ENCODE results near the gene NSMF. TPM values are rescaled to one million over a fixed set of nuclear protein-coding genes. Genes with fewer than 3 reads are reported as not detected.

The NSMF gene
- total RNA-seq, 1 donor from 2014 or later, result 53.9 TPM

DNA sequence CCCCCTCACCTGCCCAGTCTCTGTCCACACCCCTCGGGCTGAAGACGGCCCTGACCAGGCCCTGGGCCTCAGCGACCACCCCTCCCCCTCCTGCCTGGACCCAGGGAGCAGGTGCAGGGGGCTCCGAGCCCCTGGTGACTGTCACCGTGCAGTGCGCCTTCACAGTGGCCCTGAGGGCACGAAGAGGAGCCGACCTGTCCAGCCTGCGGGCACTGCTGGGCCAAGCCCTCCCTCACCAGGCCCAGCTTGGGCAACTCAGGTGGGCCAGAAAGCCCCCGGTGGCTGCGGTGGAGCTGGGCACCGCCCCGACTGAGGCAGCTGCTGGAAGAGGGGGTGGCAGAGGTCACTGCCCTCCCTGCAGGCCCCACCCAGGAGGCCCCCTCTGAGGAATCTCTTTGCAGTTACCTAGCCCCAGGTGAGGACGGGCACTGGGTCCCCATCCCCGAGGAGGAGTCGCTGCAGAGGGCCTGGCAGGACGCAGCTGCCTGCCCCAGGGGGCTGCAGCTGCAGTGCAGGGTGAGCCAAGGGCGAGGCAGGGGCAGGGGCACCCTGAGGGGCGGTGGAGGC, 25.7 kb downstream of the NSMF start:
- no peak for DNase-seq (ENCODE audit: low read depth)

DNA sequence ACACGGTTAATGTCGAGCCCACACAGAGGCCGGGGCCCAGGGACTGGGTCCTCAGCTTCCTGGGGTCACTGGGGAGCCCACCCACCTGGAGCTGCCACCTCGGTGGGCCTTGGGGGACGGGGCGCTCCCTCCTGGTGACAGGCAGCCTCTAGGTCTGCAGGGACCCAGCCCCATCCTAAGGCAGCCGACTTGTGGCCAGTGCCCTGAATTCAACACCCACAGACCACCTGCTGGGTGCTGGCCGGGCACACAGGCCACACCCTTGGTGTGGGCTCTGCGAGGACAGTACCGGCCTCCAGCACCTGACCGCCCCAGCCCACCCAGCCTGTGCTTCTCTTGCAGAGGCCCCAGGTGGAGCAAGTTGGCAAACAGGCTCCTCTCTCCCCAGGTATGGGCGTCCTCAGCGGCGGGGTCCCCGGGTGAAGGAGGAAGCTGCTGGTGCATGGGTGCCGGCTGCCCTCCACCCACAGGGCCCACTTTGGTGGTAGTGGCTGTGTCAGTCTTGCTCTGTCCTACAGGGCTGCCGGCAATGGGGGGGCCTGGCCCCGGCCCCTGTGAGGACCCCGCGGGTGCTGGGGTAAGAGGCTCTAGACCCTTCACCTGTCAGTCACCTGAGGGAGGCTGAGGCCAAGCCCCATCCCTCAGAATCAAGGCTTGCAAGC, 26.3 kb downstream of the NSMF start:
- no peak for DNase-seq (ENCODE audit: low read depth)

DNA sequence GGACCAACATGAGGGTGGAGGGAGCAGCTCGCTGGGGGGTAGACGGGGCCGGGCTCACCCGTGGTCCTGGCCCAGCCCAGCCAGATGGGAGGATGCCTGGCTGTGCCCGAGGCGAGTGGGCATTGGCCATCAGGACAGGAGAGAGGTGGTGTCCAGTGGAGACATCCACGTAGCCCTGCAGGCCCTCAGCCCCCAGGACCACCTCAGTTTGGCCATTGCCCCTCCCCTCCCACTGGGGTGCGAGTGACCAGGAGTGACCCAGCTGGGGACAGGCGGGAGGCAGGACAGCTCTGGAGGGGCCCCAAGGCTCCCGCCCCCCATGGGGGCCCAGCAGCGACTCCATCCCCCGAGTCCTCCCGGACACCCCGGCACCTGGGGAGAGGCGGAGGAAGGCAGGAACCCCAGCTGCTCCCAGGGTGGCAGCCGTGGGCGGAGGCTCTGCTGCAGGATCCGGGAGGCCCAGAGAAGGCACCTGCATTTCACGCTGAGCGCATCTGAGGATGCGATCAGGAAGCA, 27.7 kb downstream of the NSMF start:
- no peak for DNase-seq (ENCODE audit: low read depth)

DNA sequence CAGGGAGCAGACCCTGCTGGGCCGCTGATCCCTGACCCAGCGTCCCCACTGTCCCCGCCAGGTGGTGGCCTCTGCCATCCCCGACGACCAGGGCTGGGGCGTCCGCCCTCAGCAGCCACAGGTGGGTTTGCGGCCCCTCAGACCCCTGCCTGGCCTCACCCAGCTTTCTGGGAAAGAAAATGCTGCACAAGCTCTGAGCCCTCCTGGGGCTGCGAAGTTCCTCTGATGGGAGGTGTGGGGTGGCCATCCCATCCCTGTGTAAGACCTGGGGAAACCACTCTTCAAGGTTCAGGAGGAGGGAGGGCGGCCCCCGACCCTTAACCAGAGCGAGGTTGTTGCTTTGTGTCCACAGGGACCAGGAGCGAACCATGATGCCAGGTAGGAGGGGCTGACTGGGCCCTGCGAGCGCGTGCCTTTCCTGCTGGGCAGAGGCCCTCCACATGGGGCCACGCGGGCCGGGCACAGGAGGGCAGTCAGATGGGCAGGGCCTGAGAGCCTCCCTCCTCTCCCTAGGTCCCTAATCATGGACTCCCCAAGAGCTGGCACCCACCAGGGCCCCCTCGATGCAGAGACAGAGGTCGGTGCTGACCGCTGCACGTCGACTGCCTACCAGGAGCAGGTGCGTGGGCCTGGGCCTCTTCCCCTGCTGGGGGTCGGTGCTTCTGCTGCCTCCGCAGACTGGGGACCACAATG, 28.3 kb downstream of the NSMF start:
- DNase-seq (ENCODE audit: low read depth), result no peak

DNA sequence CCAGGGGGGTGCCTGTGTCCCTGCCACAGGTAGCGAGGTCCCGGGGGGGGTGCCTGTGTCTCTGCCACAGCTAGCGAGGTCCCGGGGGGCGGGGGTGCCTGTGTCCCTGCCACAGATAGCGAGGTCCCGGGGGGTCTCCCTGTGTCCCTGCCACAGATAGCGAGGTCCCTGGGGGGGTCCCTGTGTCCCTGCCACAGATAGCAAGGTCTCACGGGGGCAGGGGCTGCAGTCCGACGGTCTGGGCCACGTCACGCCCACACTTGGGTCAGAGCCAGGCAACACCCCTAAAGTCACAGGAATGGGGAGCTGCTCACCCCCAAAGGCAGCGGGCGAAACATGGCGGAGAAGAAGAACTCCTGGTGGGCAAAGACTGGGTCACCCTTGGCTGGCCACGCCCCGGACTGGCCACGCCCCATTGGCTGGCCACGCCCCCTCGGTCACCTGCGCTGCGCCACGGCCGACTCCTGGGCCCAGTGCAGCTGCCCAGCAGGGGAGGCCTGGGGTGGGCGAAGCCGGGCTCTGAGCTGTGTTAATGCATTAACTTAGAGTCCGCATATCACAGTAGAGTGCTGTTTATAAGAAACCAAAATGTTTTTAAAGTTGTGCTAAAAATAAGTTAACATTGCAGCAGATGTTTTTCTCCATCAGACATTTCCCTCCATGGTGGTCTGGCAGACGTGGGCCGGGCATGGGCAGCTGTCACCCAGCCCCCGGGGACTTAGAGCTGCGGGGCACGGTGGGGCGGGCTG, 29.0 kb downstream of the NSMF start:
- DNase-seq (ENCODE audit: low read depth), result peak; percentile 65

DNA sequence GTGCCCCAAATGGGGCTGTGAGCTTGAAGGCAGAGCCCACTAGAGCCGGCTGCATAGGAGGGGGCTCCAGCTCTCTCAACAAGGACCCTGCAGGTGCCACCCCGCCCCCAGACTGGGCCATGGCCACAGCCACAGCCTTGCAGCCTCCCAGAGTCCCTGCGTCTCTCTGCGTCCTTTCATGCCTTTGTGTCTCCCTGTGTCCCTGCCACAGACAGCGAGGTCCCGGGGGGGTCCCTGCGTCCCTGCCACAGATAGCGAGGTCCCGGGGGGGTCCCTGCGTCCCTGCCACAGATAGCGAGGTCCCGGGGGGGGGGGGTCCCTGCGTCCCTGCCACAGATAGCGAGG, 29.6 kb downstream of the NSMF start:
- no peak for DNase-seq (ENCODE audit: low read depth)

DNA sequence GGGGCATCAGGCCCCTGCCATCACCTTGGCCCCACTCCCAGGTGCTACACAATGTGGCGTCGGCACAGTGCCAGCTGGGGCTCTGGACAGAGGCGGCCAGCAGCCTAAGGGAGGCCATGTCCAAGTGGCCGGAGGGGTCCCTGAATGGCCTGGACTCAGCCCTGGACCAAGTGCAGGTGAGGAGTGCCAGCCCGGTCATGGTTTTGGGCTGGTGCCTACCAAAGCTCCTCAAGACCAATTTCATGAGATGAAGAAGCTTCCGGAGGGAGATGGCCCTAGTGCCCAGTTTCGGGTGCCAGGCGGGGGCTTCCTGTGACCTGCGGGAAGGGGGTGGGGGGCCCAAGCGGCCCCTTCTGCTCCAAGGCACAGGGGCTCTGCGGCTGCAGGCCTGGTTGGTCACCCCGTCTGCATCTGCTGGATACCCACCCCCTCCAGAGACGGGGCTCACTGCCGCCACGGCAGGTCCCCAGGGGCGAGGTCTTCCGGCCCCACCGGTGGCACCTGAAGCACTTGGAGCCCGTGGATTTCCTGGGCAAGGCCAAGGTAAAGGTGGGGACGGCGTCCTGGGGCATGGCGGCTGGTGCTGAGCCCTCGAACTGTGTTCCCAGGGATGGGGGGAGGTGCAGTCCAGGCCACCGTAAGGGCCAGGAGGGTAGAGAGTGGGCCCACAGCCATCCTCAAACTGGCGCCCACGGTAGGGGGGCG, 30.1 kb downstream of the NSMF start:
- no peak for DNase-seq (ENCODE audit: low read depth)

DNA sequence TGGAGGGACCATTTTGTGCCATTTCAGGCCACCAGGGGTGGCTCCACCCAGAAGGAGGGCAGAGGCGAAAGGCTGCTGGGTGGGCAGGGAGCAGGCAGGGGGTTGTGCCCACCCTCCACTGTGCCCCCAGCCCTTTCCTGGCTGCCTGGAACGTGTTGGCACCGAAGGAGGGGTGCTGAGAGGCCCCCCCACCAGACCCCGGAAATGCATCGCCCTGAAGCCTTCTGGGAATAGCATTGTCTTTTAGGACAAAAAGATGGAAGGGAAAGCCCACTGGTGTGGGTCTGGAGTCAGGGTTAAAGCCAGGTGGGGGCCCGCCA, 30.9 kb downstream of the NSMF start:
- DNase-seq (ENCODE audit: low read depth), result no peak

DNA sequence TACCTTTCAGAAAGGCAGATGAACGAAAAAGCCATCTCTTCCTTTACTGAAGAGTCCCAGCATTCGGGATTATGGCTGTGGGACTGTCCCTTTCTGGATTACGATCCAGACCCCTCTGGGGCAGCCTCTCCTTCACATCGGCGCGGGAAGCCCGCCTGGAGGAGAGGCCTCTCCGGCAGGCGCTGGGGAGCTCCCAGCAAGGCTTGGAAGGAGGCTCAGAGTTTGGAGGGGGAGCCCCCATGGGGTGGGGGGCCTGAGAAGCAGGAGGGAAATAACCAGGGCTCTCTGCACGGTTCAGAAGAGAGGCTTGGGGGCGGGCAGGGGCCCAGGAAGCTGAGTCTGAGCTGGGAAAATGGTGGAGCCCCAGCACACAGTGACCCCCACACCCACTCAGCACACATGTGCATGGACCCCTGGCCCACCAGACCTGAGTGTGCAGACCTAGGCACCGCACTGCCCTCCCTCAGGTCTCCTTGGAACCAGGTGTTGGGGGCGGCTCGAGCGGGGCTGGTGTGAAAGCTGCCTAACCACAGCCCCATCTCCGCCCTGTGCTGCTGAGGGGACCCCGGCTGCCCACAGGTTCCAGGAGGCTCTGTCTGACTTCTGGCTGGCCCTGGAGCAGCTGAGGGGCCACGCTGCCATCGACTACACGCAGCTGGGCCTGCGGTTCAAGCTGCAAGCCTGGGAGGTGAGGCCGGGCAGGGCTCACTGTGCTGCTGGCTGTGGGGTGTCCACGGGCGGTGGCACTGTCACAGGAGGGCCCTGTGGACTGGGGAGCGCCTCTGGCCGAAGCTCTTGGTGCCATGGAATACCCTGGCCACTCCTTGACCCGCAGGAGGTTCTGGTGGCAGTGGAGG, 31.5 kb downstream of the NSMF start:
- DNase-seq (ENCODE audit: low read depth), result no peak

DNA sequence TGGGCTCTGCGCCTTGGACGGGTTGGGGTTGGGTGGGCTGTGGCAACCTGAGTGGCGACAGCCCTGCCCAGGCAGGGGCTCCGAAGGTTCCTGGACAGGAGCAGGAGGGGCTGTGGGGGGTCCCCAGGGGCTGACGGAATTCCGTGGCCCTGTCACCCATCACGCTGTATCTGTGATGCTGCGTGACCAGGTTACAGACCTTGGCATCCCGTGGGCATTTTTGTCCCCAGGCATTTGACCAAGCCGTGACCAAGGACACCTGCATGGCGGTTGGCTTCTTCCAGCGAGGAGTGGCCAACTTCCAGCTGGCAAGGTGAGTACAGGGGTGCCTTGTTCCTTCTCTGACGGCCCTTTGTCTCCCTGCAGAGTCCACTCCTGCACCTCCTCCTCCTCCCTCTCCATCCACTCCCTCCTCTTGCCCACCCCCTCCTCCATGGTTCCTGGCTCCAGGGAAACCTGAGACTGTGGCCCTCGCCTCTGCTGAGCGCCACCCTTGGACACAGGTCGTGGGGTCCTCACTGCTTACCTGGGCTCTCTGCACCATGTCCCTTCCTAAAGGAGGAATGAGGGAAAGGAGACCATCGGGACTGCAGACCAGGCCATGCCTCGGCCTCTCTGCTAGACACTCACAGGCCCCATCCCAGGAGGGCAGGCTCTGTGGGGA, 33.0 kb downstream of the NSMF start:
- DNase-seq (ENCODE audit: low read depth), result no peak

DNA sequence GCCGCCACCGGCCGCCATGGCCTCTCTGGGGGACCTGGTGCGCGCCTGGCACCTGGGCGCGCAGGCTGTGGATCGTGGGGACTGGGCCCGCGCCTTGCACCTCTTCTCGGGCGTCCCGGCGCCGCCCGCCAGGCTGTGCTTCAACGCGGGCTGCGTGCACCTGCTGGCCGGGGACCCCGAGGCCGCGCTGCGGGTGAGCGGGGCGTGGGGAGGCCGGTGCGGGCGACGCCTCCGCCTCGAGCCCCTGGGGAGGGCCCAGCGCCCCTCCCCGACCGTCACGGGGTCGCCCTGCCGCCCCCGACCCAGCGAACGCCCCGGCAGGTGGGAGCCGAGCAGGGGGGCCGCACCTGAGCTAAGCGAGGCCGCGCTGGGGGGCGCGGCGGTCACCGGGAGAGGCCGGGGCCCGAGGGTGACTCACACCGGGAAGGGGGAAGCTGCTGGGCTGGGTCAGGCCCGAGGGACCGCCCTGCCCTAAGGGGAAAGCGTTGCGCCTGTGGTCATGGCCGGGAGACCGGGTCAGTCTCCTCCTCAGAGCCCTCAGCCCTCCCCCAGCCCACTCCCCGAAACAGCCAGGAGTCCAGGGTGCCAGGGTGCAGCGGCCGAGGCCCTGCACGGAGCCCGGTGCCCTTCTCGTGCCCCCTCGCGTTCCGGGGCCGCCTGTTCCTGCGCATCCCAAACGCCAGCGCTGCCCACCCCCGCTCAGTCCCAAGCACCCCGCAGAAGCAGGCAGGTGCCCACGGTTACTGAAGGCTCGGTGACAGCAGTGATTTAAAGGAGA, 35.4 kb downstream of the NSMF start:
- DNase-seq (ENCODE audit: low read depth), result no peak

DNA sequence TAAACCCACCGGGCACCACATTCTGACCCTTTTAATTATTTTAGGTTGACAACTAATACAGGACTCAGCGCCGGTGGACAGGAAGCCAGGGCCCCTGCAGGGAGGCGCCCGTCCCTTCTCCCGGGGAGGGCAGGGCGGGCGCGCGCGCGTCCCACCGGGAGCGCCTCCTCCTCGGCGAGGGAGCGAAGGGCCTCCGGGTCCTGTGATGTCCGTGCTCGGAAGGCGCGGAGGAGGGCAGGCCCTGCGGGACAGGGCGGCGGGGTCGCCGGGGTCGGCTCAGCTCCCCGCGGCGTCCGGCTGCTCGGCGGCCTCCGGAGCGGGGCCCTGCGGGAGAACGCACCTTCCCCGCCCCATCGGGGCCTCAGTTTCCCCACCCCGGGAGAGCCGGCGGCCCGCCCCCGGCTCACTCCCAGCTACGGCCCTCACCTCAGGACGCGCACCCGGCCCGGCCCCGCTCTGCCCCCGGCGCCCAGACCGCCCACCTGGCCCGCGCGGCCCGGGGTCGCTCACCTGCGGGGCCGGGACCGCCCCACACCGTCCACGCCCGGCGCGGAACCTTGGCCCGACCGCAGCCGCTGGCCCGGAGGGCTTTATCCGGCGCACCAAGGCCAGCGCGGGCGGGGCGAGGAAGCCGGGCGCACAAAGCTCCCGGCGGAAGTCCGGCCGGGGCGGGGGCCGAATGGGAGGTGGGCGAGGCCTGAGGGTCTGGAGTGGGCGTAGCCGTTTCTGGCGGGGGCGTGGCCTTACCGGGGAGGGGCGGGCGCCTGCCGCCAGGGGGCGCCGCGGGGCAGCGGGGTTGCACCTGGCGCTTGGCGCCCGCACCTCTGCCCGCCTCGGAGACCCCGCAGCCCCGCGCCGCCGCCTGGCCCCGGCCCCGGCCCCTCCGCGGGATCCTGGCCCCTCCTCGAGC, 36.3 kb downstream of the NSMF start, which contains the start of the genes EXD3 and NOXA1:
EXD3 (minus strand) TSS at position 559 of the 910 bp plus-strand sequence. CDS start 27,805 bp downstream, outside the sequence.
NOXA1 (plus strand) TSS at position 790 of the 910 bp plus-strand sequence. CDS start 137 bp downstream, outside the sequence.
- peak; percentile 92 for DNase-seq (ENCODE audit: low read depth)

DNA sequence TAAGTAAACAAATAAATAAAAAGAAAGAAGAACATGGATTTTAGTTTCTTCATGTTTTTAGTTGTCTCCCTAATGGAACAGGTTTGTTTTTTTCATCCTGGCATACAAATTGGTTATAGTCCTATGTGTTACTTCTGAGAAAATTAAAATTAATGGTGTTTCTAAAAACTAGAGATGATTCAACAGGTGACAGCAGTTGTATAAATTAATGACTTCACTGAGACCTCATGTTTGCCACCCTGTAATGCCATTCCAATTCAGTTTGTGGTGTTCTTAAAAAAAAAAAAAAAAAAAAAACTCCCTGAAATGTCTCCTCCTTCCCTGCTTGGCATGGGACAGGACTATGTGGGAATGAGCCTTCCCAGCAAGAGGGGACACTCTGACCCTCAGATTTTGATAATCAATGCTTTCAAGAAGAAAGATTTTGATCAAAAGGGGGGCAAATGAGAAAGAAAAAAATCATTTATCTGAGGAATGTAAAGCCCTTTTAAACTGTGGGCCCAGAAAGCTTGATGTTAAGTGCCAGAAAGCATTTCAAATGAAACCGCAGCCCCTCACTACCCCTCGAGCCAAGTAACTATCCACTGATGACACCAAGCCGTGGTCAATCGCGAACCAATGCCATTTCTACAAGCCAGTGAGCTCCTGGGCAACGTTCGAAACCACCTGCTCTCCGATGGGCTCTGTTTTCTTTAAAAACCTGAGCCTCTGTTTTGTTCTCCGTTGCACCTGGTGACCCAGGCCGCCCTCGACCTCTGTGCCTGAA, 37.1 kb downstream of the NSMF start:
- DNase-seq (ENCODE audit: low read depth), result no peak

DNA sequence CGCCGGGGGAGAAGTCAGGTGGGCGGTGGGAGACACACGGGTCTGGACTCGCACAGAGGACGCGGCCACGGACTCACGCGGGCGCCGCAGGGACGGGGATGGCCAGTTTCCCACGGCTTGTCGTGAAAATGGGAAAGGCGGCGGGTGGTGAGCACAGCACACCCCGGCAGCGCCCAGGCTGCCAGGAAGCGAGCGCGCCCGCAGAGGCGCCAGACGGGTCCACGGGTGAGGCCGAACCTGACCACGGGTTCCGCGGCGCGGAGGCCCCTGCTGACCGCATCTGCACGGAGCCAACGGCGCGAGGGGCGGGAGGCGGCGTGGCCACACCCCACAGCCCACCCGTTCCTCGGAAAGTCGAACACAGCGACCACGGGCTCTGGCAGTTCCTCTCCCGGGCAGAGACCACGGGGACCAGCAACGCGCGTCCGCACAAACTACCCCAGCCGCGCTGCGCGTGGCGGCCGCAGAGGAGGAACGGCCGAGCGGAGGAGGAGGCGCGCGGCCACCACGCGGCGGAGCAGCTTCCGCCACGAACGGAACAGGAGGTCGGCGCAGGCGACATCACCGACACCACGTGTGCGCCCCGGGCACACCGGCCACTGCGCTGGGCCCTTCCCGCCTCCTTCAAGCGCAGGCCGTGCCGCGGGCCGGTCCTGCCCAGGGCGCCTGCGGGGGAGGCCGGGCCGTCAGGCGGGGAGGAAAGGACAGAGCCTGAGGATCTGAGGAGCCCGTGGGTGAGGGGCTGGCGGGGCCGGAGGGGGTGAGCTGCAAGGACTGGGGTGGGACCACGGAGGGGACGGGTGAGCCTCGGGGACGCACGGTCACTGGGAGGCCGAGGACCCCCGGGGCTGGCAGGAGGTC, 41.7 kb downstream of the NSMF start:
- DNase-seq (ENCODE audit: low read depth), result no peak

DNA sequence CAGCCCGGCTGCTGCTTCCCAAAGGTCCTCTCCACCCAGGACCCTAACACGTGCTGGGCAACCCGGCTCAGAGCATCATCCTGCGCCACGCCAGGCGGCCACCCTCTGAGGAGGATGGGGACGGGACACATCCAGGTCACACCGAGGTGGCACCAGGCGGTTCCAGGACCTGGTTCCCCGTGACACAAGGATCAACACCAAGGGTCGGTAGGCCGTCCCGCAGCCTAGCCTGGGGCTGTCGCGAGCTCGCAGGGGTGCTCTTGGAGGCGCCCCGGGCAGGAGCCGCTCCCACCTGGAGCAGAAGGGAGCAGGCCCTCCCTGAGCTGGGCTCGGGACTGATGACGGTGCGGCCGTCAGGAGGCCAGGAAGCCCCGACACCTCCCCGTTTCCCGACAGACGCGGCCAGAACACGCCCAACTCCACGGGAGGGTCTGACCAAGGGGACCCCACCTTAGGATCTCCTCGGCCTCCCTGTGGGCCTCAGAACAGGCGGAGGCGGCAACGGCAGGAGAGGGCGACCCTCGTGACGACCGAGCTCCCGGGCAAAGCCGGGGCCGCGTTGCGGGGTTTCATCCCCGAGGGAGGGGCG, 42.5 kb downstream of the NSMF start:
- no peak for DNase-seq (ENCODE audit: low read depth)

Data from myocyte (in vitro differentiated cells).